OCI-LY3 (cell line): ENCODE data around the gene C2CD2L.

Experiments
- H2AFZ ChIP-seq: fragments of 200-600, 300-600 bp; shearing (Covaris generic); 2 replicates; pipeline ENCODE4 v1.6.0; 2014; ENCODE audit warnings: antibody characterized with exemption, low read depth, low read length
- H3K27ac ChIP-seq: fragments of 200-600, 300-600 bp; sonication (generic); 2 replicates; pipeline ENCODE4 v1.5.1; 2014; ENCODE audit warnings: mild to moderate bottlenecking, low read length, moderate library complexity, mixed read lengths
- H3K27me3 ChIP-seq: fragments of 200-600, 300-600 bp; sonication (generic); 2 replicates; pipeline ENCODE4 v1.6.1; 2014; ENCODE audit warnings: low read depth, low read length, mixed read lengths
- H3K36me3 ChIP-seq: fragments of 200-600, 300-600 bp; sonication (generic); replicated peaks from 2 replicates; pipeline ENCODE3; 2014; ENCODE audit warnings: low read depth, low read length, mixed read lengths
- H3K4me1 ChIP-seq: fragments of 300-600, 200-600 bp; sonication (generic); 2 replicates; pipeline ENCODE4 v1.6.1; 2014; ENCODE audit warnings: low read length, mixed read lengths
- H3K4me2 ChIP-seq: fragments of 200-600, 300-600 bp; sonication (generic); 2 replicates; pipeline ENCODE4 v1.6.1; 2014; ENCODE audit warnings: low read length, mixed read lengths
- H3K4me3 ChIP-seq: fragments of 300-600, 200-600 bp; sonication (generic); 2 replicates; pipeline ENCODE4 v1.5.1; 2014; ENCODE audit warnings: antibody characterized with exemption, mild to moderate bottlenecking, low read length, moderate library complexity
- H3K79me2 ChIP-seq: fragments of 300-600, 200-600 bp; shearing (Covaris generic); 2 replicates; pipeline ENCODE4 v1.6.1; 2014; ENCODE audit warnings: mild to moderate bottlenecking, low read length, mixed read lengths
- H3K9ac ChIP-seq: fragments of 300-600, 200-600 bp; shearing (Covaris generic); 2 replicates; pipeline ENCODE4 v1.6.0; 2014; ENCODE audit warnings: mild to moderate bottlenecking, low read length, moderate library complexity
- H3K9me3 ChIP-seq: fragments of 200-600, 300-600 bp; shearing (Covaris generic); 2 replicates; pipeline ENCODE4 v1.6.1; 2014; ENCODE audit warnings: low read length, mixed read lengths; ENCODE audit not compliant: insufficient read depth
- H4K20me1 ChIP-seq: fragments of 200-600, 300-600 bp; sonication (generic); 2 replicates; pipeline ENCODE4 v1.6.1; 2016; ENCODE audit warnings: low read length, mixed read lengths; ENCODE audit not compliant: insufficient read depth
- CTCF ChIP-seq: fragments of 200-600, 300-600 bp; sonication (generic); IDR thresholded peaks from 2 replicates; pipeline ENCODE4 v1.5.1; 2014; ENCODE audit warnings: antibody characterized with exemption, low read length, low read depth
- EZH2phosphoT487 ChIP-seq: fragments of 200-600 bp; shearing (Covaris generic); IDR thresholded peaks from 2 replicates; pipeline ENCODE4 v1.6.1; 2018; ENCODE audit warnings: antibody characterized with exemption, mixed run types, low read depth

C2CD2L gene

GRCh38 chr11:119120639-119121007 is 13.5 kb downstream of the C2CD2L start:
- Histone ChIP-seq H3K4me1 (peaks cover 15% of the 10 kb centered on the region), H3K9ac (peak overlapping the region; percentile 66), H3K36me3 (peaks cover 12% of the 10 kb centered on the region), H3K9me3 (no peaks in the 10 kb centered on the region), H3K27ac (peak overlapping the region; percentile 6; the same call in 1 of the 2 replicates), H3K79me2 (peaks cover 14% of the 10 kb centered on the region), H3K27me3 (no peaks in the 10 kb centered on the region), H4K20me1 (peaks cover 7% of the 10 kb centered on the region; the same call in 1 of the 2 replicates), H2AFZ (peak overlapping the region; percentile 70), H3K4me3 (peak overlapping the region; percentile 75), H3K4me2 (peak overlapping the region; percentile 76)
- TF ChIP-seq EZH2phosphoT487 (no peak), CTCF (no peak)

GRCh38 chr11:119121008-119121810 is 14.1 kb downstream of the C2CD2L start, which contains the start of gene HINFP:
TSS of gene HINFP (plus strand) at chr11:119121580. CDS start at chr11:119126945, 5,365 bp downstream.
- no peak for TF ChIP-seq CTCF
- no peak for TF ChIP-seq EZH2phosphoT487
- peak within 1 kb of the TSS; percentile 80 for H2AFZ ChIP-seq
- H3K9me3 ChIP-seq, result no peaks in the 10 kb centered on the region
- peak within 1 kb of the TSS; percentile 83 for H3K9ac ChIP-seq
- peaks cover 12% of the 10 kb centered on the region for H3K36me3 ChIP-seq
- peak within 1 kb of the TSS; percentile 19 for H3K27ac ChIP-seq
- H3K27me3 ChIP-seq, result no peaks in the 10 kb centered on the region
- peak within 1 kb of the TSS; percentile 97 for H3K4me3 ChIP-seq
- H4K20me1 ChIP-seq, result peaks cover 7% of the 10 kb centered on the region; the same call in 1 of the 2 replicates
- H3K4me2 ChIP-seq, result peak within 1 kb of the TSS; percentile 99
- H3K79me2 ChIP-seq, result peaks cover 14% of the 10 kb centered on the region
- H3K4me1 ChIP-seq, result peaks cover 15% of the 10 kb centered on the region

- Histone ChIP-seq H3K9me3 (no peaks in the 10 kb centered on the region), H3K36me3 (peaks cover 12% of the 10 kb centered on the region), H3K27ac (peak overlapping the region; percentile 19), H3K27me3 (no peaks in the 10 kb centered on the region), H3K4me2 (peak overlapping the region; percentile 99), H4K20me1 (peaks cover 7% of the 10 kb centered on the region; the same call in 1 of the 2 replicates), H2AFZ (peak overlapping the region; percentile 80; the same call in 1 of the 2 replicates), H3K9ac (peak overlapping the region; percentile 83), H3K4me3 (peak overlapping the region; percentile 97), H3K79me2 (peaks cover 14% of the 10 kb centered on the region), H3K4me1 (peaks cover 15% of the 10 kb centered on the region)
- no peak for TF ChIP-seq CTCF
- no peak for TF ChIP-seq EZH2phosphoT487
Measured at GRCh38 chr11:119121811-119122124, 14.6 kb downstream of the C2CD2L start.

GRCh38 chr11:119125821-119126220 is 18.7 kb downstream of the C2CD2L start:
- H3K27me3 ChIP-seq, result no peaks in the 10 kb centered on the region
- TF ChIP-seq CTCF, result no peak
- TF ChIP-seq EZH2phosphoT487, result no peak
- H3K79me2 ChIP-seq, result peaks cover 14% of the 10 kb centered on the region

More at GRCh38 chr11:119125821-119126220, 18.7 kb downstream of the C2CD2L start:
- peaks cover 15% of the 10 kb centered on the region for H3K36me3 ChIP-seq
- H3K9me3 ChIP-seq, result no peaks in the 10 kb centered on the region
- H3K4me2 ChIP-seq, result no peak overlapping the region
- H3K9ac ChIP-seq, result no peak overlapping the region
- no peak overlapping the region for H3K27ac ChIP-seq
- H3K4me1 ChIP-seq, result peaks cover 8% of the 10 kb centered on the region
- H4K20me1 ChIP-seq, result peaks cover 7% of the 10 kb centered on the region; the same call in 1 of the 2 replicates
- no peak overlapping the region for H2AFZ ChIP-seq
- no peak overlapping the region for H3K4me3 ChIP-seq
